SK-N-SH (cell line): Measurements from ENCODE around the gene ASCC3. TPM values are rescaled to one million over a fixed set of nuclear protein-coding genes. Genes with fewer than 3 reads are reported as not detected.

Experiments
- CTCF ChIA-PET: fragments of 300-600, 350-600 bp; formaldehyde crosslinking; extraction: SDS; loops from one replicate; lab custom pipeline; 2021; lab: Yijun Ruan, JAX
- POLR2A ChIA-PET: fragments of 350-600 bp; sonication (Branson Sonifier 250); formaldehyde crosslinking; extraction: SDS; loops from one replicate; lab custom pipeline; 2020; ENCODE audit warnings: antibody characterized with exemption, inconsistent platforms; lab: Yijun Ruan, JAX
- DNase-seq: peaks from one replicate; pipeline ENCODE4 v3.0.0; 2012
- H2AFZ ChIP-seq: fragments of 200-600 bp; sonication (generic); 2 replicates; pipeline ENCODE4 v1.8.1; 2016; ENCODE audit warnings: antibody characterized with exemption, mild to moderate bottlenecking, low read depth
- H3F3A ChIP-seq: fragments of 200-600 bp; sonication (generic); replicated peaks from 2 replicates; pipeline ENCODE3; 2016; ENCODE audit warnings: antibody characterized with exemption, mild to moderate bottlenecking; ENCODE audit not compliant: insufficient read depth
- H3K27ac ChIP-seq, 2 experiments: fragments of 200-500 bp in 1 of 2; fragments of 200-600 bp in 1 of 2; sonication (Bioruptor generic) in 1 of 2; sonication (generic), shearing (Covaris generic) in 1 of 2; 2 replicates each; pipeline versions ENCODE4 v1.5.1 to v1.6.1; 2014 to 2016; ENCODE audit warnings: low read depth in 2 of 2, inconsistent platforms in 1 of 2, low read length in 1 of 2, mild to moderate bottlenecking in 1 of 2, mixed read lengths in 1 of 2
- H3K27me3 ChIP-seq: fragments of 200-600 bp; sonication (generic), shearing (Covaris generic); 2 replicates; pipeline ENCODE4 v1.6.1; 2016; ENCODE audit warnings: mixed run types; ENCODE audit not compliant: insufficient read depth
- H3K36me3 ChIP-seq, 2 experiments: fragments of 200-500 bp in 1 of 2; fragments of 200-600 bp in 1 of 2; sonication (Bioruptor generic) in 1 of 2; sonication (generic) in 1 of 2; replicated peaks in 1 of 2; 2 replicates each; pipeline versions ENCODE3 to v1.5.1; 2014 to 2016; ENCODE audit warnings: low read length in 1 of 2, mild to moderate bottlenecking in 1 of 2; ENCODE audit not compliant: insufficient read depth in 2 of 2, control insufficient read depth in 1 of 2
- H3K4me1 ChIP-seq, 2 experiments: fragments of 200-500 bp in 1 of 2; fragments of 200-600 bp in 1 of 2; sonication (Bioruptor generic) in 1 of 2; sonication (generic), shearing (Covaris generic) in 1 of 2; 2 replicates each; pipeline versions ENCODE4 v1.5.1 to v1.6.1; 2014 to 2016; ENCODE audit warnings: low read depth in 1 of 2, low read length in 1 of 2, mixed run types in 1 of 2; ENCODE audit not compliant: insufficient read depth in 2 of 2, control insufficient read depth in 1 of 2
- H3K4me2 ChIP-seq: fragments of 200-600 bp; sonication (generic), shearing (Covaris generic); 2 replicates; pipeline ENCODE4 v1.6.1; 2017; ENCODE audit warnings: mixed run types
- H3K4me3 ChIP-seq, 2 experiments: fragments of 200-500 bp in 1 of 2; fragments of 200-600 bp in 1 of 2; sonication (Bioruptor generic) in 1 of 2; sonication (generic), shearing (Covaris generic) in 1 of 2; 2 replicates each; pipeline versions ENCODE4 v1.5.1 to v1.8.1; 2014 to 2016; ENCODE audit warnings: low read depth in 2 of 2, inconsistent platforms in 1 of 2, low read length in 1 of 2, mild to moderate bottlenecking in 1 of 2, mixed read lengths in 1 of 2, moderate library complexity in 1 of 2
- H3K79me2 ChIP-seq: fragments of 200-600 bp; sonication (generic); 2 replicates; pipeline ENCODE4 v1.8.1; 2017; ENCODE audit warnings: mild to moderate bottlenecking; ENCODE audit not compliant: insufficient read depth
- H3K9ac ChIP-seq: fragments of 200-600 bp; sonication (generic); 2 replicates; pipeline ENCODE4 v1.6.1; 2017; ENCODE audit warnings: mixed run types
- H3K9me2 ChIP-seq: fragments of 200-600 bp; sonication (generic); 2 replicates; pipeline ENCODE4 v1.6.1; 2017; ENCODE audit warnings: mixed run types
- H3K9me3 ChIP-seq: fragments of 200-600 bp; sonication (generic); 2 replicates; pipeline ENCODE4 v1.6.1; 2017; ENCODE audit warnings: mixed run types, mild to moderate bottlenecking, moderate library complexity
- H4K20me1 ChIP-seq: fragments of 200-600 bp; sonication (generic); 2 replicates; pipeline ENCODE4 v1.6.1; 2017; ENCODE audit warnings: mild to moderate bottlenecking, mixed run types; ENCODE audit not compliant: insufficient read depth
- ELF1 ChIP-seq: IDR thresholded peaks from 2 replicates; pipeline ENCODE4 v1.4.0; 2012
- EZH2phosphoT487 ChIP-seq: fragments of 200-600 bp; sonication (generic); IDR thresholded peaks from 2 replicates; pipeline ENCODE4 v1.6.1; 2017; ENCODE audit warnings: low read depth, mixed run types, mild to moderate bottlenecking, antibody characterized with exemption, moderate library complexity, borderline replicate concordance
- FOXJ3 ChIP-seq: sonication (generic); formaldehyde crosslinking; IDR thresholded peaks from 2 replicates; pipeline ENCODE4 v1.5.1; 2020; ENCODE audit warnings: mild to moderate bottlenecking, missing genetic modification reagents
- GABPA ChIP-seq: IDR thresholded peaks from 2 replicates; pipeline ENCODE4 v1.4.0; 2012; ENCODE audit warnings: low read depth, mild to moderate bottlenecking
- IRF3 ChIP-seq: fragments of 150-350 bp; IDR thresholded peaks from 2 replicates; pipeline ENCODE4 v1.6.1; 2016; ENCODE audit warnings: mild to moderate bottlenecking, low read depth, low read length
- JUND ChIP-seq: IDR thresholded peaks from 2 replicates; pipeline ENCODE4 v1.4.0; 2012
- NFIC ChIP-seq: IDR thresholded peaks from 2 replicates; pipeline ENCODE4 v1.4.0; 2012; ENCODE audit warnings: borderline replicate concordance
- RCOR1 ChIP-seq: fragments of 150-350 bp; IDR thresholded peaks from 2 replicates; pipeline ENCODE4 v1.6.1; 2017; ENCODE audit warnings: antibody characterized with exemption, low read length
- RFX5 ChIP-seq: IDR thresholded peaks from 2 replicates; pipeline ENCODE4 v1.6.1; 2012; ENCODE audit warnings: mild to moderate bottlenecking, improper control_type of control experiment, low read length
- RXRA ChIP-seq: IDR thresholded peaks from 2 replicates; pipeline ENCODE4 v1.4.0; 2012; ENCODE audit warnings: low read depth, mild to moderate bottlenecking, borderline replicate concordance
- SIN3A ChIP-seq: IDR thresholded peaks from 2 replicates; pipeline ENCODE4 v1.6.1; 2012; ENCODE audit warnings: low read depth, mild to moderate bottlenecking, low read length, moderate library complexity, borderline replicate concordance
- TCF12 ChIP-seq: IDR thresholded peaks from 2 replicates; pipeline ENCODE4 v1.4.0; 2012
- TEAD4 ChIP-seq: IDR thresholded peaks from 2 replicates; pipeline ENCODE4 v1.4.0; 2012; ENCODE audit warnings: mild to moderate bottlenecking, borderline replicate concordance; ENCODE audit not compliant: insufficient read depth
- USF2 ChIP-seq: fragments of 150-350 bp; IDR thresholded peaks from 2 replicates; pipeline ENCODE4 v1.6.1; 2017; ENCODE audit warnings: antibody characterized with exemption, low read length, low read depth, borderline replicate concordance
- YY1 ChIP-seq: IDR thresholded peaks from 2 replicates; pipeline ENCODE4 v1.4.0; 2012; ENCODE audit warnings: low read depth, mild to moderate bottlenecking
- ZBTB33 ChIP-seq: IDR thresholded peaks from 2 replicates; pipeline ENCODE4 v1.4.0; 2012; ENCODE audit warnings: low read depth, borderline replicate concordance
- WGBS: methylation state at CpG from one replicate; pipeline ENCODE4 v1.1.6; 2017; ENCODE audit warnings: low lambda C conversion rate; 5-methylcytosine and 5-hydroxymethylcytosine counted together
- polyA plus RNA-seq, 3 experiments: library from polyadenylated mRNA; depleted of rRNA; stranded (reverse); fragments of >200 nt; gene quantifications; 2 replicates each; pipeline ENCODE4 v1.2.3, GENCODE V29; 2012

ASCC3 gene
- polyA plus RNA-seq, 1 of the 3 experiments (the other 2 are of a cell fraction) = 17.9 TPM

- Histone ChIP-seq H3K27me3 (no peaks in the 10 kb centered on the region), H3K9me3 (no peaks in the 10 kb centered on the region), H3K4me2 (no peak overlapping the region), H3K4me3 (no peak overlapping the region), H3K9me2 (no peaks in the 10 kb centered on the region; the same call in 1 of the 2 replicates), H3K4me1 (peaks cover 0 to under 1% of the 10 kb centered on the region in 2 experiments; a peak in 1 of 4 replicates), H4K20me1 (no peaks in the 10 kb centered on the region), H3F3A (peaks cover 3% of the 10 kb centered on the region), H3K27ac (no peak overlapping the region), H3K9ac (no peak overlapping the region), H2AFZ (no peak overlapping the region), H3K36me3 (peaks cover 6 to 20% of the 10 kb centered on the region in 2 experiments), H3K79me2 (no peaks in the 10 kb centered on the region)
- no peak for TF ChIP-seq USF2
- no peak for TF ChIP-seq IRF3
- TF ChIP-seq RCOR1 = no peak
- TF ChIP-seq GABPA = no peak
- no peak for TF ChIP-seq JUND
- no peak for TF ChIP-seq EZH2phosphoT487
- TF ChIP-seq RXRA = no peak
- no peak for TF ChIP-seq RFX5
- TF ChIP-seq YY1 = no peak
- no peak for TF ChIP-seq SIN3A
- TF ChIP-seq FOXJ3 (CRISPR knock-in tag) = no peak
- no peak for TF ChIP-seq NFIC
- TF ChIP-seq ZBTB33 = no peak
- no peak for TF ChIP-seq TEAD4
- TF ChIP-seq TCF12 = no peak
- TF ChIP-seq ELF1 = no peak
- WGBS = 97% methylated on average over 4 of the region's 4 CpGs
- POLR2A ChIA-PET = no interaction called here
- DNase-seq = no peak
- CTCF ChIA-PET = no interaction called here
Observed at GRCh38 chr6:100565439-100566104, 315.6 kb downstream of the ASCC3 start.
